HPDE6-E6E7 (cell line): ENCODE results near the gene DAP.
"Not testable (repeated sequence)": the region's sequence is repeated elsewhere in the genome, so short reads cannot be mapped to it uniquely, and the experiment has no call there.

Experiments
- DNase-seq: peaks from one replicate; pipeline ENCODE4 v3.0.0; 2011; ENCODE audit warnings: missing footprints; ENCODE audit errors: extremely low spot score

The DAP gene

GRCh38 chr5:10654566-10654965, 106.5 kb downstream of the DAP start:
- no peak for DNase-seq

DNA sequence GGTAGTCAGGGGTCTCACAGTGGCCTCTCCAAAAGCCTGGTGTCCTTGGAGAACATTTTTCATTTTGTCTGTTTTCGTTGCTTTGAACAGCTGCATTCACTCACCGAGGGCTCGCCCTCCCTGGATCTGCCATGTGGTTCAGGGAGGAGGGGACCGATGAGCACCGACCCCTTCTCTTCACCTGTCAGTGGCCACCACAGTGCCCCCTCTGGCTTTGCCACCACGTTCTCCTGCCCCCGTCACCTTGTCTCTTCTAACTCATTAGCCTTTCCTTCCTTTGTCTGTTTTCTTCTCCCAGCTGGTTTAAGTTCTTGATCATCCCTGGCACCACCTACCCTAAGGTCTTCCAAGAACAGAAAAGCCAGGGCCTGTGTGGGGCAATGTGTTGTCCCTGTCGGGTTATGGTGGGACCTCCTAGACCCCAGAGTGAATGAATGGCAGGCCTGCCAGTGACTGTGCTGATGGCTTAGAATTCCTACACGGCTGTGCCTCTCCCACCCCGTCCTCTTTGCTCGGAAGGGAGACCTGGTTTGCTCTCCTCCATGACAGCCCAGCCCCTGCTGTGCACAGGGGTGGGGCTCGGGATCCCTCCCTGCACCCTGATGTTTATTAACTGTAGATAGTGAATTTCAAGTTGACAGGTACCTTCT, 107.2 kb downstream of the DAP start:
- DNase-seq: no peak

- no peak for DNase-seq
These were observed 108.0 kb downstream of the DAP start for GRCh38 chr5:10653043-10653442.

GRCh38 chr5:10652606-10653005, 108.4 kb downstream of the DAP start:
- no peak for DNase-seq

DNA sequence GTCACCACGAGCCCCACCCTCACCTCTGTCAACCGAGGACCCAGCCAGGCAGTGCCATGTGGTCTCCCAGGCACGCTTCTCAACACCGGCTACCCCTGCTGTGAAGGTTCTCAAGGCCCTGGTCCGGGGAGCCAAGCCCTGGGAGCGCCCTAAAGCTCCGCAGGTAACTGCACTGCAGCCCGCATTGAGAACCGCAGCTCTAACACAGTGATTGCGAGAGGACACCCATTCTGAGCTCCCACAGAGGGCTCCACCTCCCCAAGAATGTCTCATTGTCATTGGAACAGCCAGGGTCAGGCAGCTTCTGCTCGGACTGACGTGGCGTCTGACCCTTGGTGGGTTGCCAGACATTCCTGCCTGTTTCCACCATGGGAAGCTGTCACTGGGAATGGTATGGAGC, 108.9 kb downstream of the DAP start:
- no peak for DNase-seq

DNA sequence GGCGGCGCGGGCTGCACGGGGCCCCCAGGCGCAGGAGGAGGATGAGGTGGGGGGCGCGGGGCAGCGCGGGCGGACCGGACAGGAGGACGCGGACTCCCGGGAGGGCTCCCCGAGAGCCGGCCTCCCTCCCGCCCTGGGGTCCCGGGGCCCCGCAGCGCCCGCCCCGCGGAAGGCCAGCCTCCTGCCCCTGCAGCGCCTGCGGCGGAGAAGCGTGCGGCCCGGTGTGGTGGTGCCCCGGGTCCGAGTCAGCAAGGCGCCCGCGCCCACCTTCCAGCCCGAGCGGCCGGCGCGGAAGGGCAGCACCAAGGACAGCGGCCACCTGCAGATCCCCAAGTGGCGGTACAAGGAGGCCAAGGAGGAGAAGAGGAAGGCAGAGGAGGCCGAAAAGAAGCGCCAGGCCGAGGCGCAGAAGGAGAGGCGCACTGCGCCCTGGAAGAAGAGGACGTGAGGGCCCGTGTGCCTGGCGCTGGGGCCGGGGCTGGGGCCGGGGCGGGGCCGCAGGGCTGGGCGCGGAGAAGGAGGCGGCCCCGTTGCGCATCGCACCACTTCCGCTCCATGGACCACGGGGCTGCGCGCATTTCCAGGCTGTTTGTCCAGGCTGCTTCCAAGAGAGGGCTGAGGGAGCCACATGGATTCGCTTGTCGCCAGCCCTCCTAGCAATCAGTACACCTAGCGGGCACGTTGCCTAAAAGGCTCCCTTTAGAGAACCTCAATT, 111.2 kb downstream of the DAP start:
- DNase-seq: no peak

GRCh38 chr5:10648806-10649665, 112.0 kb downstream of the DAP start:
- no peak for DNase-seq

- no peak for DNase-seq
These were observed 113.4 kb downstream of the DAP start for GRCh38 chr5:10647640-10648039.

GRCh38 chr5:10645671-10646070, 115.4 kb downstream of the DAP start:
- DNase-seq: no peak

DNA sequence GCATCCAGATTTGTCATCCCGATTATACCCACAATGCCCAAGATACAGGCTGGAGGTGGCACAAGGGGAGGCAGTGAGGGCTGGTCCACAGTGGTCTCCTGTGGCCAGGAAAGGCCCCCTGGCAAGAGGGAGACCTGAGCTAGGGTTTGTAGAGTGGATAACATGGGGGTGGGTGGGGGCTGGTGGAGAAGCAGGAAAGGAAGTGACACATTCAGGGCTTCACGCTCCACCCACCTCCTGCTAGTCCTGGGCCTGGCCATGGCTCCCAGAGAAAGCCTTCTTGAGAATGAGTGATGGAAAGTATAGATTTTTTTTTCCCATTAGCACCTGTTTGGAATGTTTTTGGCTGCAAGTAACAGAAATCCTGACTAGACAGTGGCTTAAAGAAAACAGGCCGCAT, 115.9 kb downstream of the DAP start:
- DNase-seq: no peak

- DNase-seq: no peak
These were observed 116.8 kb downstream of the DAP start for GRCh38 chr5:10644192-10644591.

DNA sequence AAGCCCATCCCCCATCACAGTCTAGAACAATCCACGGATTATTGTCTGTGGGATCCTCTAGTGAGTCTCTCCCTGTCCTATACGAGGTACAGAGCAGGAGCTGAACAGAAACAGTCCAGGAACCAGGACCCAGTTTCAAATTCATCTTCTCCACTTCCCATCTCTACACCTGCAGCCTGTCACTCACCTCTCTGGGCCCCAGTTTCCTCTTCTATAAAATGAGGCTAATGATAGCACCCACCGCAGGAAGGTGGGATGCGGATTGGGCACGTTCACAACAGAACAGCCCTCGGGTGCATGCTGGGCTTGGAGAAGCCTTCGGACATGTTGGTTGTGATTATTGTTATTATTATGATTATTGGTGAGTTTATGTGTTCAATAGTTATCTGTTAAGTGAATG, 118.7 kb downstream of the DAP start:
- no peak for DNase-seq

- DNase-seq: no peak
These were observed 121.1 kb downstream of the DAP start for GRCh38 chr5:10639846-10640368.

DNA sequence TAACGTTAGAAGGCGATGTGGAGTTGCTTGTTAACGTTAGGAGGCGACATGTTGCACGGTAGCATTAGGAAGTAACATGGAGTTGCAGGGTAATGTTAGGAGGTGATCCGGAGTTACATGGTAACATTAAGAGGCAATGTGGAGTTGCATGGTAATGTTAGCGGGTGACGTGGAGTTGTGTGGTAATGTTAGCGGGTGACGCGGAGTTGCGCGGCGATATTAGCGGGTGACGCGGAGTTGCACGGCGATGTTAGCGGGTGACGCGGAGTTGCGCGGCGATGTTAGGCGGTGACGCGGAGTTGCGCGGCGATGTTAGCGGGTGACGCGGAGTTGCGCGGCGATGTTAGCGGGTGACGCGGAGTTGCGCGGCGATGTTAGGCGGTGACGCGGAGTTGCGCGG, 122.3 kb downstream of the DAP start:
- not testable (repeated sequence) for DNase-seq

DNA sequence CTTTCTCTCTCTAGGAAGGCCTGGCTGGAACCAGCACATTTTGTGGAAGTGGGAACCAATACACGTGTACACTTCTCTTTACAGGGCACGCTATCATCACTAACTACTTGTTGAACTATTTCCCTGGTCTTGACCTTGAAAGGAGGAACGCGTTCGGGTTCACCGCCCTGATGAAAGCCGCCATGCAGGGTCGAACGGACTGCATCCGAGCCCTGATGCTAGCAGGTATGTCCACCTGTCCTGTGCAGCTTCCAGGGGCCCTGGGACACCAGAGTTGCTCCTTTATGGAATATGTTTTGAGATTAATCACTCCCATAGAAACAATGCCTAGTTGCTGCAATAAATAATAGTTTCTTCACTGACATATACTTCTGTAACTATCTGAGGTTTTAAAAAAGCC, 123.1 kb downstream of the DAP start:
- no peak for DNase-seq

- DNase-seq: no peak
These were observed 124.5 kb downstream of the DAP start for GRCh38 chr5:10636363-10637142.

DNA sequence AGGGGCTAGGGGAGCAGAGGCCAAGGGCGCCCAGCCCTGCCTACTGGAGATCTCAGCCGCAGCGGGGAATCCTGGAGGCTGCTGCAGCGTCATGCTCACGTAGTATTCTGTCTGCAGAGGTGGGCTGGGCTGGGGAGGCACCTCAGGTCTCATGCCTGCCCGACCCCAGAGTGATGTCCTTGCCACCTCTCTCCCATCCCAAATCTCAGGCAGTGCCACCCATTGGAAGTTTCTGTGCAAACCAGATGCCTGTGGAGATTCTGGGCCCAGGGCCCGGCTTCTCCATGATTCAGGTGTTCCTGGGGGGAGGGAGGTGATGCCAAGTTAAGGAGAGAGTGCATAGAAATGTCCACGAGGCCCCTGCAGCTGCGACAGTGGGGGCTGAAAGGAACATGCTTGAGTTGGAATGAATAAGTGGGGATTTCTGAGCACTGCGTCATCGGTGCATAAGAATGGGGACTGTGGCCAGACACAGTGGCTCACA, 125.1 kb downstream of the DAP start:
- DNase-seq: no peak

- peak; percentile 83 for DNase-seq
These were observed 125.7 kb downstream of the DAP start for GRCh38 chr5:10635257-10635866.

DNA sequence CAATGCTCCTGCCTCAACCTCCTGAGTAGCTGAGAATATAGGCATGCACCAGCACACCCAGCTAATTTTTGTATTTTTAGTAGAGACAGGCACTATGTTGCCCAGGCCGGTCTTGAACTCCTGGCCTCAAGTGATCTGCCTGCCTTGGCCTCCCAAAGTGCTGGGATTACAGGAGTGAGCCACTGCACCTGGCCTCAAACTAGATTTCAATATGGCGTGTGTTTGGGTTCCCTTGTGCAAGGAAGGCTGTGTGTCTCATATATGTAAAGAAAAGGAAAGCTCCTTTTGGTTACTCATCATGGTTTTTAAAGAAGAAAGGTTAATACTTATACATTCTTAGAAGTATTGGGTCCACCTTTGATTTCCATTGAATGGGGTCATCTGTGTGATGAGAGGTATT, 126.5 kb downstream of the DAP start:
- DNase-seq: no peak

DNA sequence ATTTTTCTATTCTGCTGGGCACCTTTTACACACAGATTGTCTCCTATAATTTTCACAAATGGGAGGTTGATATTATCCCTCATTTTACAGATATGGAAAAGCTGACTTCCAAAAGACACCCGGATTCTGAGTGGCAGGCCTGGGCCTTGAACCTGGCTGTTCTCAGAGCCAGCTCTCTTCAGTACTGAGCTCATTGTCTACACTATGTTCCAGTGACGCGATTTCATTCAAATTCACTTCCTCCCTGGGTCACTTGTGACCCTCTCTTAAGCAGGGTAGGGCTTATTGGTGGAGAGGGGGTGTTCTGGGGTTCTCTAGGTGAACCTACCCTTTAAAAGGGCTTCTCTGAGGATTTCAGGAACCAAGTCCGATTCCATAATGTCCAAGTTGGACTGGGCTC, 127.0 kb downstream of the DAP start:
- DNase-seq: no peak
